ENCODE results near the gene ALDH3A1. TPM values are rescaled to one million over a fixed set of nuclear protein-coding genes. Genes with fewer than 3 reads are reported as not detected.

ALDH3A1 gene
- total and polyA plus RNA-seq, 2 experiments from 2014 or later = 0.17 to 0.21 TPM

- ATAC-seq (no peak), DNase-seq (ENCODE audit: low spot score) (no peak)
- no peaks in the 10 kb centered on the region for H3K9me2 ChIP-seq (ENCODE audit: insufficient read depth)
- H3K4me3 ChIP-seq = no peak overlapping the region
- peaks cover 10% of the 10 kb centered on the region; the same call in 1 of the 2 replicates for H3K4me1 ChIP-seq (ENCODE audit: insufficient read depth)
- no peaks in the 10 kb centered on the region for H3K9me3 Mint-ChIP-seq
- no peaks in the 10 kb centered on the region for H4K20me1 ChIP-seq (replicated peaks; ENCODE audit: insufficient read depth)
- no peak for TF ChIP-seq JUNB (IDR thresholded peaks at IDR 0.05; ENCODE audit: unreplicated experiment)
- TF ChIP-seq ZNF331 (CRISPR knock-in tag; IDR thresholded peaks at IDR 0.05; ENCODE audit: low read depth) = no peak
- TF ChIP-seq ZNF114 (CRISPR knock-in tag; IDR thresholded peaks at IDR 0.05) = no peak
- H2AFZ ChIP-seq = peak overlapping the region; percentile 63; the same call in 1 of the 2 replicates
- peaks cover 19% of the 10 kb centered on the region for H3K4me1 Mint-ChIP-seq
- H3K4me3 Mint-ChIP-seq = no peak overlapping the region
- H3K27me3 Mint-ChIP-seq (ENCODE audit: insufficient read depth, low read depth, poor library complexity) = peaks cover 9% of the 10 kb centered on the region
- no peak overlapping the region for H3K27ac ChIP-seq (ENCODE audit: low read depth)
- H3K27me3 ChIP-seq (ENCODE audit: insufficient read depth) = peaks cover 5% of the 10 kb centered on the region; the same call in 1 of the 2 replicates
- H3K36me3 Mint-ChIP-seq (ENCODE audit: low read depth) = no peaks in the 10 kb centered on the region
- H3F3A ChIP-seq (replicated peaks; ENCODE audit: low read depth) = 0 out of 2 replicates have a peak, but pooled peaks cover 3% of the 10 kb centered on the region
- H3K79me2 ChIP-seq (replicated peaks; ENCODE audit: insufficient read depth) = no peaks in the 10 kb centered on the region
- H3K27ac Mint-ChIP-seq = no peak overlapping the region
- no peak overlapping the region for H3K4me2 ChIP-seq
- no peaks in the 10 kb centered on the region for H3K36me3 ChIP-seq (ENCODE audit: insufficient read depth)
Measured at GRCh38 chr17:19748807-19749193, 702 bp upstream of the ALDH3A1 start.

- peaks cover 19% of the 10 kb centered on the region for H3K4me1 Mint-ChIP-seq
- Histone ChIP-seq H3K4me2 (no peak overlapping the region), H3K4me1 (ENCODE audit: insufficient read depth) (peaks cover 10% of the 10 kb centered on the region; the same call in 1 of the 2 replicates), H3K36me3 (ENCODE audit: insufficient read depth) (no peaks in the 10 kb centered on the region), H4K20me1 (replicated peaks; ENCODE audit: insufficient read depth) (no peaks in the 10 kb centered on the region), H3K9me2 (ENCODE audit: insufficient read depth) (no peaks in the 10 kb centered on the region), H3K27ac (ENCODE audit: low read depth) (no peak overlapping the region), H3K79me2 (replicated peaks; ENCODE audit: insufficient read depth) (no peaks in the 10 kb centered on the region), H3K4me3 (no peak overlapping the region), H2AFZ (no peak overlapping the region), H3F3A (replicated peaks; ENCODE audit: low read depth) (0 out of 2 replicates have a peak, but pooled peaks cover 3% of the 10 kb centered on the region), H3K27me3 (ENCODE audit: insufficient read depth) (peaks cover 5% of the 10 kb centered on the region; the same call in 1 of the 2 replicates)
- peaks cover 15% of the 10 kb centered on the region for H3K27me3 Mint-ChIP-seq (ENCODE audit: insufficient read depth, low read depth, poor library complexity)
- no peaks in the 10 kb centered on the region for H3K36me3 Mint-ChIP-seq (ENCODE audit: low read depth)
- H3K4me3 Mint-ChIP-seq = no peak overlapping the region
- H3K27ac Mint-ChIP-seq = no peak overlapping the region
- ATAC-seq (no peak), DNase-seq (ENCODE audit: low spot score) (no peak)
- H3K9me3 Mint-ChIP-seq = no peaks in the 10 kb centered on the region
- no peak for TF ChIP-seq CREB1 (CRISPR knock-in tag; IDR thresholded peaks at IDR 0.05; ENCODE audit: low read depth)
- TF ChIP-seq ETS1 (IDR thresholded peaks at IDR 0.05) = no peak
- TF ChIP-seq EZH2phosphoT487 (IDR thresholded peaks at IDR 0.05; ENCODE audit: unreplicated experiment) = no peak
- no peak for TF ChIP-seq JUNB (IDR thresholded peaks at IDR 0.05; ENCODE audit: unreplicated experiment)
- TF ChIP-seq STAT1 (IDR thresholded peaks at IDR 0.05; ENCODE audit: unreplicated experiment) = no peak
- TF ChIP-seq POLR2AphosphoS5 (IDR thresholded peaks at IDR 0.05; ENCODE audit: low read depth) = no peak
- no peak for TF ChIP-seq NANOG (IDR thresholded peaks at IDR 0.05; ENCODE audit: borderline replicate concordance)
- no peak for TF ChIP-seq ZNF462 (CRISPR knock-in tag; IDR thresholded peaks at IDR 0.05)
- no peak for TF ChIP-seq ZNF114 (CRISPR knock-in tag; IDR thresholded peaks at IDR 0.05)
- no peak for TF ChIP-seq CTCF (conservative IDR thresholded peaks at IDR 0.05; ENCODE audit: low read depth in 2 of 2)
- TF ChIP-seq EZH2 (IDR thresholded peaks at IDR 0.05; ENCODE audit: low read depth, unreplicated experiment) = no peak
Measured at GRCh38 chr17:19747159-19747719, 859 bp downstream of the ALDH3A1 start.
